Coronary artery (tissue), 2 donors: ENCODE measurements around the gene POPDC2.
"Not testable (repeated sequence)": the region's sequence is repeated elsewhere in the genome, so short reads cannot be mapped to it uniquely, and the experiment has no call there.

ENCODE experiments used
- DNase-seq: peaks from one replicate; pipeline ENCODE4 v3.0.0-alpha.2; 2017; ENCODE audit warnings: low spot score
- H3K27ac ChIP-seq, 2 donors: fragments of 200-600 bp; sonication (generic); one replicate each; pipeline ENCODE4 v1.5.1; 2016 to 2019
- H3K4me3 ChIP-seq: fragments of 200-600 bp; sonication (generic); 2 replicates; pipeline ENCODE4 v1.5.1; 2016; ENCODE audit warnings: mild to moderate bottlenecking, moderate library complexity
- TF ChIP-seq, protein P1 (sequence below): fragments of 200-600 bp; sonication (generic); IDR thresholded peaks from one replicate; pipeline ENCODE4 v1.5.1; 2019; ENCODE audit warnings: antibody characterized with exemption

The POPDC2 gene

DNA sequence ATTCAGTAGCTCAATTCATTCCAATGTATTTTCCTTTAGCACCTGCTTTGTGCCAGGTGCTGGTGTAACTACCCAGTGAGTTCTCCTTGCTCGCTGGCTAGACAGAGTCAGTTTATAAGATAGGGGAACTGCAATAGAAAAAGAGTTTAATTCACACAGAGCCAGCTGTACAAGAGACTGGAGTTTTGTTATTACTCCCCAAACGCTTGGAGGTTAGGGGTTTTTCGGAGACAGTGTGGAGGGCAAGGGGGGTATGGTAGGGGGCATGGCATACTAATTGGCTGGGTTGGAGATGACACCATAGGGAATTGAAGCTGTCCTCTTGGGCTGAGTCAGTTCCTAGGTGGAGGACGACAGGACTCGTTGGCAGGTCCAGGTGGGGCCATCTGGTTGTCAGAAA, 37.0 kb upstream of the POPDC2 start:
- TF ChIP-seq, protein P1, sequence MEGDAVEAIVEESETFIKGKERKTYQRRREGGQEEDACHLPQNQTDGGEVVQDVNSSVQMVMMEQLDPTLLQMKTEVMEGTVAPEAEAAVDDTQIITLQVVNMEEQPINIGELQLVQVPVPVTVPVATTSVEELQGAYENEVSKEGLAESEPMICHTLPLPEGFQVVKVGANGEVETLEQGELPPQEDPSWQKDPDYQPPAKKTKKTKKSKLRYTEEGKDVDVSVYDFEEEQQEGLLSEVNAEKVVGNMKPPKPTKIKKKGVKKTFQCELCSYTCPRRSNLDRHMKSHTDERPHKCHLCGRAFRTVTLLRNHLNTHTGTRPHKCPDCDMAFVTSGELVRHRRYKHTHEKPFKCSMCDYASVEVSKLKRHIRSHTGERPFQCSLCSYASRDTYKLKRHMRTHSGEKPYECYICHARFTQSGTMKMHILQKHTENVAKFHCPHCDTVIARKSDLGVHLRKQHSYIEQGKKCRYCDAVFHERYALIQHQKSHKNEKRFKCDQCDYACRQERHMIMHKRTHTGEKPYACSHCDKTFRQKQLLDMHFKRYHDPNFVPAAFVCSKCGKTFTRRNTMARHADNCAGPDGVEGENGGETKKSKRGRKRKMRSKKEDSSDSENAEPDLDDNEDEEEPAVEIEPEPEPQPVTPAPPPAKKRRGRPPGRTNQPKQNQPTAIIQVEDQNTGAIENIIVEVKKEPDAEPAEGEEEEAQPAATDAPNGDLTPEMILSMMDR: no peak
- no peak overlapping the region for H3K27ac ChIP-seq
- no peak overlapping the region for H3K4me3 ChIP-seq
- DNase-seq: no peak

DNA sequence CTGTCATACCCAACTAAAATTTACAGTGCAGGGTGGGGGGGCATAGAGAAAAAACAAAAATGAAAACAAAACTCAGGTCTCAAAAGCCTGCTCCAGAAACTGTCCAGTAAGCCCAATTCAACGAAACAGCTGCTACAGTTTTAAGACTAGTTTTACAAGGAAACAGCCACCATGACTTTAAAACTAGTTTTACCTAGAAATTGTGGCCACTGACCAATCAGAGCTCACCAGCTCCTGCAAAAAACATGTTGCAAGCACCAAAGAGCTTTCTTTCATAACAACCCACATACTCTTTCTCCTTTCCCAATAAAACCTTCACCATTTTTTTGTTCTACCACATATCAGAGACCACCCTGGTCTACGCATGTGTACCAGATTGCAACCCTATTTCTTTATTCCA, 35.1 kb upstream of the POPDC2 start:
- TF ChIP-seq, protein P1: no peak
- H3K4me3 ChIP-seq: no peak overlapping the region

DNA sequence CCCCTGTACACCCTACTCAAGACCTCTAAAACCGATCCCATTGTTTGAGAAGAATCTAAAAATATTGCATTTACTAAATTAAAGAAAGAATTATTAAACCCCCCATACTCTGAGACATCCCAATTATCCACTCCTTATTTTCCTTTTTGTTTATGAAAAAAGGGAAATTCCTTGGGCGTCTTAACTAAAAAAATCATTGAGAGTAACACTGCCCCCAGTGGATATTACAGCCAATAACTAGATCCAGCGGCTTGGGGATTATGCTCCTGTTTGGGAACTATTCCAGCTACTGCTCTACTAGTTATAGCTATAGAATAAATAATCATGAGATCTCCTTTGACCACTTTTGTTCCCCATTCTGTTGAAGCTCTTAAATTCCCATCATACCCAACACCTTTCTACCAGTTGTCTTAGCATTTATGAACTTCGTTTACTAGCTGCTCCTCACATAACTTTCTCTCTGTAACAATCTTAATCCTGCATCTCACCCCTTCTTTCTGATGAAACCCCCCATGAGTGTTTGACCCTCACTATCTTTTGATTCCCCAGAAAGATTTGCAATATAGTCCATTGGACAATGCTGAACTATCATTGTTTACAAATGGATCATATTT, 29.8 kb upstream of the POPDC2 start:
- no peak for DNase-seq
- TF ChIP-seq, protein P1: no peak
- no peak overlapping the region for H3K27ac ChIP-seq
- H3K4me3 ChIP-seq: no peak overlapping the region

More for the DNA sequence above, 35.1 kb upstream of the POPDC2 start:
- H3K27ac ChIP-seq: no peak overlapping the region
- DNase-seq: no peak

DNA sequence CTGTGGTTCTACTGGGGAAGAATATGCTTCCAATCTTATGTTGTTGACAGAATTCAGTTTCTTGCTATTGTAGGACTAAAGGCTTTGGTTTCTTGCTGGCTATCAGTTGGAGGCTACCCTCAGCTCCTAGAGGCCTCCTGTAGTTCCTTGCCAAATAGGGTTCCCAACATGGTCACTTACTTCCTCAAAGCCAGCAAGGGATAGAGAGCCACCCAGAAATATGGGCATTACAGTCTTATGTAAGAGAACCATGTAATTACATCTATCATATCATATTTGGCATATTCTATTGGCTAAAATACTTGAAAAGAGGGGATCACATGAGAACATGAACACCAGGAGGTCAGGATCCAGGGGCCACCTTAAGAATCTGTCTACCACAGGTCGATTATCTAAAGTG, 23.0 kb upstream of the POPDC2 start:
- TF ChIP-seq, protein P1: no peak
- Histone ChIP-seq H3K27ac (no peak overlapping the region), H3K4me3 (no peak overlapping the region)
- no peak for DNase-seq

DNA sequence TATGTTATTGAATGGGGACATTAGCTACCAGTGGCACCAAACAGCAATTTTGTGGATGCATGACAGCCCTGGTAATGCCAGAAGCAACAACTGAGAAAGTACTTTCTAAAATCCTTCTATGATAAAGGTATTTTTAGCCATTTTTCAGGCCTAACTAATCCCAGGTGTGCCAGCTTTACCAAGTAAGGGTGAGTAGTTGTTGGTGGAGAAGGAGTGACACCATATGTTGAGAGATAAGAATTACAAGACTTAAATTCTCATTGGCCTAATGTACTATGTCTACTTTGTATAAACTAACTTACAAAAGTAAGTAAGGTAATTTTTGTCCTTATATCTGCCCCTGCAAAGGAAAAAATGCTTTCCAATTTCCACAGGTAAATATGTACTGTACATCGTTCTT, 20.9 kb upstream of the POPDC2 start:
- no peak for DNase-seq
- H3K4me3 ChIP-seq: no peak overlapping the region
- H3K27ac ChIP-seq: no peak overlapping the region
- TF ChIP-seq, protein P1: no peak

DNA sequence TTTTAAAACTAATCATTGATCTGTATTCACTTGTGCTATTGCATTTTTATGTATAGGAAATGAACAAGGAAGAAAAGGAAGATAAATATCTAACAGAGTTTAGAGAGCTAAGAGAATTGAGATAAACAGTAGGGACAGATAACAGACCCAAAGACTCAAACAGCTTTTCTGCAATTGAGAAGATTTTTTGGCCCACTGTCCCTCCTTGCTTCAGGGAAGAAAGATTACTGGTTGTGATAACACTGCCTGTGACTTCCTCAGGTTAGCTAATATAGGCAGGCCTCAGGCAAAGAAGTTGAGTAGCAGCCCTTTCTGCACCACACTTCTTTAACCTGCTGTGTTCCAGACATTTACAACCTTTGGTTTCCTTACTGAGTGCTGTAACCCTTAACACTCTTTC, 19.5 kb upstream of the POPDC2 start:
- TF ChIP-seq, protein P1: no peak
- Histone ChIP-seq H3K27ac (no peak overlapping the region), H3K4me3 (no peak overlapping the region)

DNA sequence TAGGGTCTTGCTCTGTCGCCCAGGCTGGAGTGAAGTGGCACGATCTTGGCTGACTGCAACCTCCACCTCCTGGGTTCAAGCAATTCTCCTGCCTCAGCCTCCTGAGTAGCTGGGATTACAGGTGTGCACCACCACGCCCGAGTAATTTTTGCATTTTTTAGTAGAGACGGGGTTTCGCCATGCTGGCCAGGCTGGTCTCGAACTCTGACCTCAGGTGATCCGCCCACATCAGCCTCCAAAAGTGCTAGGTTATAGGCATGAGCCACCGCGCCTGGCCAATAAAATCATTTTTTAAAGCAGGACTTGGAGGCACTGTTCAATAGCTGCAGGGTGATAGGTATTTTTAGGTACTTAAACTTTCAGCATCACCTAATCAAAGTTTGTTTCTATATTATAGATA, 17.8 kb upstream of the POPDC2 start:
- not testable (repeated sequence) for H3K27ac ChIP-seq, DNase-seq, H3K4me3 ChIP-seq

More for the DNA sequence above, 19.5 kb upstream of the POPDC2 start:
- no peak for DNase-seq

DNA sequence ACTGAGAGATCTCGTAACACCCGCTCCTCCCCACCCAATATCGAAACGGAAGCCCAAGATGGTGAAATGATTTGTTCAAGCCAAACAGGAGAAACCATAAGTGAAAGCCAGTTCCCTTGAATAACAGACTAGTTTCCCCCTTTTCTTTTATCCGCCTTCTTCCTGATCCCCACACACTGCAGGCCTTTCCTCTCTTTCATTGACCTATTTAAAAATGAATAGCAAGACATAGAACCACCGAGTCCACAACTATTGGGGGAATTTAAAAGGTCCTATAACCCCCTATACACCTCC, 17.2 kb upstream of the POPDC2 start:
- Histone ChIP-seq H3K27ac (peak overlapping the region; percentile 90 to 98), H3K4me3 (peak overlapping the region; percentile 82)
- DNase-seq: no peak
- TF ChIP-seq, protein P1: no peak
